Stimulated activated CD4-positive, alpha-beta T cell treated with anti-CD3 and anti-CD28 coated beads, Interleukin-1b, Interleukin-23, amount 100 ng/mL, for 1 hour (primary cell): ENCODE data around the gene SCN2A.
"Not testable (repeated sequence)": the region's sequence is repeated elsewhere in the genome, so short reads cannot be mapped to it uniquely, and the experiment has no call there.

Experiments used
- DNase-seq, 2 donors: peaks; one replicate each; pipeline ENCODE4 v3.0.0-alpha.2; 2020; ENCODE audit warnings: low read depth in 2 of 2

SCN2A gene

DNA sequence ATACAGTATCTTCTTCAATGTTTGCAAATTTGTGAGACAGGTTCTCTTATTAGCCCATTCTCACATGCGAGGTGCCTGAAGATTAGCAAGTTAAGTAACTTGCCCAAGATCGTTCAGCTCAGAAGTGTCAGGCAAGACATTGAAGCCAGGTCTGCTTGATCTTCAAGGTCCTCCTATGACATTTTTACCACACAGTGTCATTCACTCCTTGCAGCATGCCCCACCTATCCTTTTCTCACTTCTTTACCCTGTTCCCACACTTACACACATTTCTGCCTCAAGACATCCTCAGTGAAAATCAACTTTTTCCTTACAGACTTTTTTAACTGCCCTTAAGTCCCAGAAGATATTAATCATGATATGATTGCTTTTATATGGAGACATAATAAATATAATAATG, 73.8 kb downstream of the SCN2A start:
- DNase-seq: no peak

DNA sequence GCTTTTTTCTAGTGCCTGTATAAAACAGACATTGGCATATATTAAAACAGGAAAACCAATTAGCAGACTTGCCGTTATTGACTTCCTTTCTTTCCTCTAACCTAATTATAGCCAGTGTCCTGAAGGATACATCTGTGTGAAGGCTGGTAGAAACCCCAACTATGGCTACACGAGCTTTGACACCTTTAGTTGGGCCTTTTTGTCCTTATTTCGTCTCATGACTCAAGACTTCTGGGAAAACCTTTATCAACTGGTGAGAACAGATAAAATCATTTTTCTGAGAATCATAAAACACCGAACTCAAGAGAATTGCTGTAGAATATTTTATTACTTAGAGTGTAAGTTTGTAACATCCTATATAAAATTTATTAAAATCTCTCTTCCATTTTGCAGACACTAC, 74.3 kb downstream of the SCN2A start:
- DNase-seq: no peak

DNA sequence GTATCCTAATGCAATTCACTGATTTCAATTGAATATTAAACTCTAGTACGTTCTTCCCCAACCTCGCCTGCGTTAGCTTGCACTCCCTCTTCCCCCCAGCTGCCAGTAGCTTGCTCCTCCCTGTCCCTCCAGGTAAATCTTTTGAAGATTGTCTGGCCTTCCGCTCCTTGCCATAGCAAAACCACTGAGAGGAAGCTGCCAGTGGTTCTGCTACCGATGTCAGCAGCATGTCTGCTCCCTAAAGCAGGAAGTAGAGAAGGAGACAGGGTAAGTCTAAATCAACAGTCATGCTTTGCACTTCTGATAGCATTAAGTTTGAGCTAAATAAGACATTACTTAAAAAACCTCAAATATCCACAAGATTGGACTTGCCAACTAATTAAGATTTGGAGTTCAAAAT, 89.1 kb downstream of the SCN2A start:
- DNase-seq: no peak

DNA sequence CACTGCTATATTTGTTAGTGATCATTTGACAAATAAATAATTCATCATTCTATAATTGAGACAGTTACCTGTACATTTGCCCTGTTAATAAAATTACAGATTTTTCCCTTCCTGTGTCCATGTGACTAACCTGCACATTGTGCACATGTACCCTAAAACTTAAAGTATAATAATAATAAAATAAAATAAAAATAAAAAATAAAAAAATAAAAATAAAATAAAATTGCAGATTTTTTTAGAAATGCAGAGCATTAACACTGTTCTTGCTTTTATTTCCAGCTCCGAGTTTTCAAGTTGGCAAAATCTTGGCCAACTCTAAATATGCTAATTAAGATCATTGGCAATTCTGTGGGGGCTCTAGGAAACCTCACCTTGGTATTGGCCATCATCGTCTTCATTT, 105.1 kb downstream of the SCN2A start:
- not testable (repeated sequence) for DNase-seq

DNA sequence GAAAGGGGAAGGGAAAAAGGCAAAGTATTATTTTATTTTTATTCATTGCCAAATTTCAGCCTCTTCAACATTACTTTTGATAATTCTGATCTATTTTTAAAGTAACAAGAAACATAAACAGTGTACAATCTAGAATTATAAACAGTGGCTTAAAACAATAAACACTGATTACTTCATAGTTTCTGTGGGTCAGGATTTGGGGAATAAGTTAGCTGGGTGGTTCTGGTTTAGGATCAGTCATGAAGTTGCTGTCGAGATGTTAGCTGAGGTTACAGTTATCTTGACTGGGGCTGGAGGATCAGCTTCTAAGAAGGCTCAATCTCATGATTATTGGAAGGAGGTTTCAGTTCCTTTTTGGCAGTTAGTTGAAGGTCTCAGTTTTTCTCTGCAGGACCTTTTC, 109.2 kb downstream of the SCN2A start:
- no peak for DNase-seq

DNA sequence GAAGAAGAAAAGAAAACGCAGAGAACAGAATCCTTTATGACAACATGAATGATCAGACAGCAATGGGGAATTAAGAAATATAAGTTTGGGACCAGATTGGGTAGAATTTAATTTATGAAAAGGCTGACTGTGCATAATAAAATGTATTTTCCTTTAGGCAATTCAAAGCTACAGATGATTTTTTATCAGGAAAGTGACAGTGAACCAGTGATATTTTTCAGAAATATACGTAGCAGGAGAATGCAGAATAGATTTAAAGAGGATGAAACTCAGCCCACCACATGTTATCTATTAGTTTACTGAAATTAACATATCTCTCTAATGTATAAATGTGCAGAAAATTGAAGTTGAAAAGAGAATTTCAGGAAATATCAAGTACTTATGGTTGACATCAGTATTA, 110.0 kb downstream of the SCN2A start:
- DNase-seq: no peak

DNA sequence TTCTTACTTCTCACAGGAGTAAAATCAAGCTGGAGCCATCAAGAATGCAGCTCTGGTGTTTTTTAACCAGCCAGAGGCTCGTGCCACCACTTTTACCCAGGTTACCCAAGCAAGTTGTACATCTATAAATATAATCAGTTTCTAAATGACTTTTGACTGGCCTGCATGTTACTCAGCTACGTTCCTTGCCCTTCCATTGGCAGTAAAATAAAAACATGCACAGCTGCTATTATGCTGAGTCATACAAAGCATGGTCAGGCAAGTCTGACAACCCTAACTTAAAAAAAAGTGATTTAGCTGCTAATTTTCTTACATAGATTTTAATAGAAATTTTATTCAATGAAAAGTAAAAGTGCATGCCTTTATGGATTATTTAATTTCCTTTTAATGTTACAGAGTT, 118.5 kb downstream of the SCN2A start:
- no peak for DNase-seq

DNA sequence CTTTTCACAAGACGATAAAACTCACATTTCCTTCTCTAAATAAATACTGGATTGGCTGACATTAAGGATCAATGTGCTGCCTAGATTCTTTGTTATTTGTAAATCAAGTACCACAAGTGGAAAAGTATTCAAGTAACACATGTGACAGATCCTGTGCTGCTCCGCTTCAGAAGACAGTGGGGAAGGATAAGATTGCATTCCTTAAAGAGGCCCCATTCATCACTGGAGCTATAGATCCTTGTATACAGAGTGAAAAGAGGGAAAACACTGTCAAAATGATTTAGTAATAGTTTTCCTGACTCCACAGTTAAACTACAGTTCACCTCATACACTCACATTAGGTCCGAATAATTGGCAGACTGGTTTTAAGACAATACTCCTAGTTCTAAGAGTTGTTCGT, 122.3 kb downstream of the SCN2A start:
- DNase-seq: no peak

DNA sequence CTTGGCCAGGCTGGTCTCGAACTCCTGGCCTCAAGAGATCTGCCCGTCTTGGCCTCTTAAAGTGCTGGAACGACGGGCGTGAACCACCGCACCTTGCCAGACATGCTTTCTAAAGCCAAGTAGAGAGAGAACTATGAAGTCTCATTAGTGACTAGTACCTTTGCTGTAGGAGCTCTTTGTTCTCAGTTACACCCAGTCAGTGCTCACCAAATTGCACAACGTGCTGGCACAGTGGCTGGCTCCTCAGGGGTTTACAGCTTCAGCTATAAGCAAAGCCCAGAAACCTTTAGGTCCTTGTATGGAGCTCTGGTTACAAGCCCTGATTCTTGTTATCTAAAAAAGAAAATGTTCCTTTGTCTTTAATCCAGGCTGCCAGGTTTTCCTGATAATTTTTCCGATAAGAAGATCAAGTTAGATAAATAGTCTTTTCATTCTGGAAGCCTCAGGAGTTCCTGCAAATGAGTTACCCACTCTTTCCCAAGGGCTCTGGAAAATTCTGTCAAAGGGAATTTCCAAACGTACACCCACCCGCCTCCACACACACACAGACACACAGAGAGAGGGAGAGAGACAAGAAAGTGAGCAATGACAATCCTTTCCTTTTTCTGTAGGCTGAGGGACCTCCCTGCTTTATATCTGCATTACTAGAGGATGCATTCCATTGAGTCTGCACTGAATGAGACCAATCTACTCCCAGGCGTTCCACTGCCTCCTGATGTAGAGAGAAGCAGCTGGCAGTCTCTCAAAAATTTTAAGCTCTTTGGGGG, 130.1 kb downstream of the SCN2A start:
- no peak for DNase-seq

DNA sequence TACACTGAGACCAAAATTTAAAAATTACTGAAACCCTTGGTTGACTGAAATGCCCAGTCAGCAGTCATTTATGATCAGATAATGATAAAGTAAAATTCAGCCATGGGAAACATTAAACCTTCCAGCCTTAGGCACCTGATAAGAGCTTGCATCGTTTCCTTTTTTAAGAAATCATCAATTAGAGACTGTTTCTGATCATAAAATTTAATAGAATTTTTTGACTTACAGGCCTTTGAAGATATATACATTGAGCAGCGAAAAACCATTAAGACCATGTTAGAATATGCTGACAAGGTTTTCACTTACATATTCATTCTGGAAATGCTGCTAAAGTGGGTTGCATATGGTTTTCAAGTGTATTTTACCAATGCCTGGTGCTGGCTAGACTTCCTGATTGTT, 130.7 kb downstream of the SCN2A start:
- no peak for DNase-seq

DNA sequence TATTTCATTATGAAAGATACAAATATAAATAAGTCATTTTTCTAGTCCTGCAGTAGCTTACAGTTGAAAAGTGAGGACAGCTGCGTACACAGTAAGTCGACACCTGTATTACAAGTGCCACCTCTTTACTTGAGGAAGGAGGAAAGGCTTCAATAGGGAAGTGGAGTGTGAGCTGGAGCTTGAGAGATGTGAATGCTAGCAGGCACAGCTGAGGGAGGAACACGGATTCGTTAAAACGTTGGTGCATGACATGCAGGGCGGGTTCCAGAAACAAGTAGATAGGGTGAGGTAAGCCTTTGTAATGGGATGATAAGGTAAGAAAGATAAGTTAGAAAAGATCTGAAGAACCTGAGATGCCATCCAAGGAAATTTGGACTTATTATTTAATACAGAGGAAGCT, 132.1 kb downstream of the SCN2A start:
- no peak for DNase-seq

DNA sequence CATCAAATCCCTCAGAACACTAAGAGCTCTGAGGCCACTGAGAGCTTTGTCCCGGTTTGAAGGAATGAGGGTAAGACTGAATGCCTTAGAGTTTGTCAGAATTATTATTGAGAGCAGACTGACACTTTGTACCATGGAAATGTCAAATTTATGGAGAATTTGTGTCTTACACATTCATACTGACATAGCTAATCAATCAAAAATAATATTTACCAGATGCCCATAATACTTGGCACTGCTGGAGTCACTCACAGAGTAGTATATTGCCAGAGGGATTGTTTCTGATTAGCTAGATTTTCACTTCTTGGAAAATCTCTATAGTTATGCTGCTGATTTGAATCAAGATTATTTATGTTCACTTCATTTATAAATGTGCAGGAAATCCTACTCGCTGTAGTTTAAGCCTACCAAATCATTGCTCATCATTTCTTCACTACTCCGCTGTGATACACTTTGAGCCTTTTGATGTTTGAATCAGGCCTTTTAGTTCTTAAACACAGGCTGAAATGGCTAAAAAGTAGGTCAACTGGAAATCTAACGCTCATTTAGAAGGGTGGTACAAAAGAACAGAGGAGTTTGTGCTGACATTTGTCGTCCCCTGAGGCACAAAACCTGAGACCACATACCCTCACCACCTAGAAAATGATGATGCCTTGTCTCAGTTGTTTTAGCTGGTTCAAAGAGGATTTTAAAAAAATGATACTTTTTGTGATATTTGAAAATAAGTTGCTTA, 134.2 kb downstream of the SCN2A start:
- DNase-seq: no peak

DNA sequence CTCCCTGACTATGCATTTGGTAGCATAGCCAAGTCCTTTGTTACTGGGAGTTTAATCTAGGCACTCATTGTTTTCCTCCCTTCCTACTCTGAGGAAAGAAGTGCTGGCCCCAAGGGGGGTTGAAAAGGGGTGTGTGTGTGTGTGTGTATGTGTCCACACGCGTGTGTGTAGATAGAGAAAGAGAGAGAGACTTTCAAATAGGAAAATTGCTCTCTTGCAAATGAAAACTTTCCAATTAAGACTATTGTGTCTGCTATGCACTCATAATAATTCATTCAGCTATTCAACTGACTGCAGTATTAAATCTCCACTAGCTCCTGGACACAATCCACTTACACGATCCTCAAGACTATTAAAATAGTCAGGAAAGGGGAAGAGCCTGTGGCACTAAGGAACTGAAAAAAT, 137.4 kb downstream of the SCN2A start:
- no peak for DNase-seq

DNA sequence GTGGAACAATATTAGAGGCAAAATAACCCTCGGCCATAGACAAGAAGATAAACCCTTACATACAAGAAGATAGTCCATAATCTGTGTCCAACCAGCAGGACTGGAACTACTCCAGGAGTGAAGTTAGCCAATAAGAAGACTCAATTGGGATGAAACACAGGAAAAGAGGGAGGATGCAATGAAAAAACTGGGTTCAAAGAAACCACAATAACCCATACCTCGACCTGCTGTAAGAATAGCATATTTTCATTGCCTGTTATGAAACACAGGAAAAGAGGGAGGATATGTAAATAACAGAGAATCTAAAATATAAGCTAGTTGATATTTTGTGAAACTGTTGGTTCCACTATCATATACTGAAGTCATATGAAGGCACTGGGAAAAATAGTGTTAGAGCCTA, 143.1 kb downstream of the SCN2A start:
- no peak for DNase-seq

DNA sequence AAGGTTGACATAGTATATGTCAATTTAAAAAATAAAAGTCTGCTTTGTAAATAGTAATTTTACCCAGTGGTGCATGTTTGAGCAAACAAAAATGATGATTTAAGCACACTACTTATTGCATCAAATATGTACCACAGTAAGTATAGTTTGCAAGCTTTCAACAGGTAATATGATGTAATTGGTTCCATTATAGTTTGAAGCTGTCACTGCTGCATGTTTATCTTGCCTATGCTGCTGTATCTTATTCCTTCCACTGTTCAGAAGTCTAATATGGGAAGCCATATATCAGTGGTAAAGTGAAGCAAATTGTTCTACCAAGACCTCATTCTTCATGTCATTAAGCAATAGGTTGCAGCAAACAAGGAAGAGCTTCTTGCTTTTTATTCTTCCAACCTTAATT, 151.7 kb downstream of the SCN2A start:
- DNase-seq: no peak

DNA sequence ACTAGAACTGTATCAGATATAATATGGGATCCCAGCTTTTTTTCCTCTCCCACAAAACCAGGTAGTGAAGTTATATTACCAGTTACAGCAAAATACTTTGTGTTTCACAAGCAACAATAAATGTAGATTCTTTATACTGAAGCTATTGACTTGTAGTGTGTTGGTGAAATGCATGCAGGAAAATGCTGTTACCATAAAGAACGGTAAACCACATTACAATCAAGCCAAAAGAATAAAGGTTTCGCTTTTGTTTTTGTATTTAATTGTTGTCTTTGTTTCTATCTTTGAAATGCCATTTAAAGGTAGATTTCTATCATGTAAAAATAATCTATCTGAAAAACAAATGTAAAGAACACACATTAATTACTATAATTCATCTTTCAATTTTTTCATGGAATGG, 152.6 kb downstream of the SCN2A start:
- no peak for DNase-seq

DNA sequence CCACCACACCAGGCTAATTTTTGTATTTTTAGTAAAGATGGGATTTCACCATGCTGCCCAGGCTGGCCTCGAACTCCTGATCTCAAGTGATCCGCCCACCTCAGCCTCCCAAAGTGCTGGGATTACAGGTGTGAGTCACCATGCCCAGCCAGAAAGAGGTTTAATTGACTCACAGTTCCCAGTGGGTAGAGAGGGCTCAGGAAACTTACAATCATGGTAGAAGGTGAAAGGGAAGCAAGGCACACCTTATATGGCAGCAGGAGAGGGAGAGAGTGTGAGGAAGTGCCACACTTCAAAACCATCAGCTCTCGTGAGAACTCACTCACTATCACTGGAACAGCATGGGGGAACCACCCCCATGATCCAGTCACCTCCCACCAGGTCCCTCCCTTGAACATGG, 159.4 kb downstream of the SCN2A start:
- DNase-seq: not testable (repeated sequence)

DNA sequence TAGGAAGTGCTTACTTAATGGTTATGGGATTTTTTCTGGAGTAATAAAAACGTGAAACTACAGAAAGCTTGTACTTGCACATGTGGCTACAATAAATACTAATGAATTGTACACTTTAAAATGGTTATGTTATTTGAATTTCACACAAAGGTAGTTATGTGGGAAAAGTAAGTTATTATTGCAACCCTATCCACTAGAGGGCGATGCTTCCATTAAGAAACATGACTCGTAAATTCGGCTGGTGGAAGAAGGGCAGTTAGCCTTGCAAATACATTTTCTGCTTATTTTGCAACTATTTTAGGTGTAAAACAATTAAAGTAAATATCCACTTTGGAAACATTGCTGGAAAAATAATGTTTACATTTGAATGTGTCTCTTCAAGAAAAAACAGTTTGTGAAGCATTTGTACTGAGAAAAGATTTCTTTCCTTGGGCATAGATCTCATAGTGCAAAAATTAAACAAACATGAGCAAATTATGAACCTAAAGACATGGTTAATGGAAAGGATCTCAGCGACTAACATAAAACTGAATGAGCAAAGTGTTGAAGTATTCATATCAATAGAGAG, 162.2 kb downstream of the SCN2A start:
- DNase-seq: no peak

DNA sequence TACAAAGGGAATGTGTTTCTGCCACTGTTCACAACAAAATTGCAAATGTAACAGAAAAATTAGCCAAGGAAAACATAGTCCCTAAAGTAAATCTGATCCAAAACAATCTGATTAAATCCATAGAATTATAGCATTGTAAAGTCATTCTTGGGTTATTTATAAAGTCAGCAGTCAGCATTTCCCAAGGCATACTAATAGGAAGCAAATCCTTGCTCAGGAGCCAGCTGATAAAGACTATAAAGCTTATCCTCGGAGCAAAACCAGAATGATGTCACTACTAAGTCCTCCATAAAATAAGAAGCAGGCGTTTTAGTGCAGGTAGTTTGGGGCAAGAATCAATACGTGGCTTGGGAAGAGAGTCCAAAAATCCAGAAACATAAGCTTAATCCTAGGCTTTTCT, 162.9 kb downstream of the SCN2A start:
- no peak for DNase-seq

DNA sequence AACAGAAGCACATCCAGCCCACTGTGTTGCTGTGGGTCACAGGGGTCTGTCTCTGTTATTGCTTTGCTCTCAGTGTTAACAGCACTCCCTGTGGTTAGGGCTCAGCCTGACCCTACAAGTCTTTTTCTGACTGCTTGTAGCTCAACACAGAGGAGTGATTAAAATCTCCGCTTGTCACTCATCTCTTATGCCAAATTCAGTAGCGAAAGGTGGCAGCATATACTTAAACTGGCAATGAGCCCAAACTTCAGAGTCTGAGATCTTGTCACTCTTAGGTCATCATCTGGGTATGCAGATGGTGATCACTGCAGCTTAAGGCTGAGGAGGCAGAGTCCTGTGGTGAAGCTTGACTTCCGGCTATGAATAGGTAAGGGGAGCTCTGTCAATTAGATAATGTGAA, 167.0 kb downstream of the SCN2A start:
- no peak for DNase-seq

DNA sequence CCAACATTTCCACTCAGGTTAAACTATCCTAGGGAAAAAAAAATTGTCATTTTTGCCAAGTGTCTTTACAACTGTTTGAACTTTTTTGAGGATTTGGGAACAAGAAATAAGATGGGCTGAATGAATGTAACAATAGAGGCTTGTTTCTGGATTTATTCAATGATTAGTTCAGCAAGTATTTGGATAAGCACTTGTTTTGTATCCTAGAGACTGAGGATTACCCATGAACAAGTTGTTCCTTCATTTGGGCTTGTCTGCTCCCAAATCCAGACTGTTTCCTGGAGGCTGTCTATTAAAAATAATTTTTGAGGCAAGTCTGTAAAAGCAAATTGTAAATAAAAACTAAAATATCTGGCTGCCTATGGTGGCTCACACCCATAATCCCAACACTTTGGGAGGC, 168.3 kb downstream of the SCN2A start:
- DNase-seq: no peak

DNA sequence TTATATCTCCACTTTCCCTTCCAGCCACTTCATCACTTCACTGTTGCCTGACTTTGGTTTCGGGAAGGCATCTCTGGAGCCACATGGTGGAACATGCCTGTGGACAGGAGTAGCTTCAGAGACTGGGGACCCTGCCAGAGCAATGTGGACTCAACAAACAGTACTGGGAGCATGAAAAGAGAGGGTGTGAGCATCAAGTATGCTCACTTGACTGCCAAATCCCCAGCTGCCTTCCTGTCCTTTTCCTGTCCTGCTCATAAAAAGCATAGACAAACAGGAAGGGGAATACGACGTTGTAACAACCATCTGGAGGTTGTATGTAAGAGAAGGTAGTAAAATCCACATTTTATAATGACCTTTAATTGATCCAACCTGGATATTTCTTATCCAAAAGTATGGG, 169.0 kb downstream of the SCN2A start:
- DNase-seq: no peak

DNA sequence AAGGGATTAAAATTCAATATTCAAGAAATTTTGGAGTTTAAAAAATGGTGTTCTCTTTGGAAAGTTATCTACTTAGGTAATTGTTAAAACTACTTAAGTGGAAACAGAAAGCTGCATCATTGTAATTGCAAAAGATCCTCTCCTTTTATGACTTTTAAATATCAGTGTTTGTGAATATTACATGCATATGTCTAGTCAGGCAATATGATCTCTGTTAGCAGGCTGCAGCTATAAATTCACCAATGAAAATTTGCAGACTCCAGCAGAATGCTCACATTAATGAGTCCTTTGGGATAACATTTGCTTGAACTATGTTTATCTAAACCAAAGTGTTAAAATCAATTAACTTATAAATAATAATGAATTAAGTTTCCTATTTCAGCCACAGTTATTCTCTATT, 171.1 kb downstream of the SCN2A start:
- no peak for DNase-seq
